ENCODE measurements around the gene DDX10. TPM values are rescaled to one million over a fixed set of nuclear protein-coding genes. Genes with fewer than 3 reads are reported as not detected.

Gene DDX10
- total and polyA plus RNA-seq, 8 donors = 11.6 to 22.6 (median 17.6) TPM

GRCh38 chr11:108947654-108948570, 283.0 kb downstream of the DDX10 start:
- peaks cover 0 to 10% (median 6%) of the 10 kb centered on the region in 4 donors for H3K36me3 ChIP-seq
- intact Hi-C loops (cut with DNase I; ENCODE audit: low total_unique reads) = no loop called here
- WGBS, 5 donors = 75 to 86% (median 80%) methylated on average over 7 of the region's 7 CpGs
- TF ChIP-seq CTCF (IDR thresholded peaks at IDR 0.05) (no peak), EP300 (IDR thresholded peaks at IDR 0.05) (no peak), POLR2AphosphoS5 (IDR thresholded peaks at IDR 0.05) (no peak), POLR2A (IDR thresholded peaks at IDR 0.05) (no peak)
- no peak for DNase-seq
- no peak overlapping the region for H3K4me3 ChIP-seq
- H3K27me3 ChIP-seq = no peaks in the 10 kb centered on the region
- H3K27ac ChIP-seq = no peak overlapping the region
- peaks cover 0 to 16% (median 0%) of the 10 kb centered on the region in 4 donors for H3K9me3 ChIP-seq
- no peaks in the 10 kb centered on the region for H3K4me1 ChIP-seq

GRCh38 chr11:108958368-108959104, 293.7 kb downstream of the DDX10 start:
- intact Hi-C loops (cut with DNase I; ENCODE audit: low total_unique reads) = no loop called here
- no peaks in the 10 kb centered on the region for H3K4me1 ChIP-seq
- 82 to 88% (median 85%) methylated on average over 7 of the region's 7 CpGs for whole genome bisulfite sequencing, 5 donors
- TF ChIP-seq POLR2A (IDR thresholded peaks at IDR 0.05) (no peak), CTCF (IDR thresholded peaks at IDR 0.05) (no peak), POLR2AphosphoS5 (IDR thresholded peaks at IDR 0.05) (no peak), EP300 (IDR thresholded peaks at IDR 0.05) (no peak)
- no peaks in the 10 kb centered on the region for H3K9me3 ChIP-seq
- no peaks in the 10 kb centered on the region for H3K27me3 ChIP-seq
- no peaks in the 10 kb centered on the region for H3K36me3 ChIP-seq
- H3K27ac ChIP-seq = no peak overlapping the region
- no peak for DNase-seq
- H3K4me3 ChIP-seq = no peak overlapping the region

- Histone ChIP-seq H3K4me3 (no peak overlapping the region), H3K27me3 (no peaks in the 10 kb centered on the region), H3K9me3 (no peaks in the 10 kb centered on the region), H3K27ac (no peak overlapping the region), H3K4me1 (no peaks in the 10 kb centered on the region), H3K36me3 (no peaks in the 10 kb centered on the region)
- DNase-seq = no peak
- no peak for TF ChIP-seq CTCF (IDR thresholded peaks at IDR 0.05)
- TF ChIP-seq POLR2A (IDR thresholded peaks at IDR 0.05) = no peak
- TF ChIP-seq EP300 (IDR thresholded peaks at IDR 0.05) = no peak
- no peak for TF ChIP-seq POLR2AphosphoS5 (IDR thresholded peaks at IDR 0.05)
- intact Hi-C loops (cut with DNase I; ENCODE audit: low total_unique reads) = no loop called here
- WGBS, 5 donors = 59 to 76% (median 65%) methylated on average over 4 of the region's 4 CpGs
These were observed 294.4 kb downstream of the DDX10 start for GRCh38 chr11:108959105-108959761.

- TF ChIP-seq CTCF (IDR thresholded peaks at IDR 0.05) (no peak), POLR2A (IDR thresholded peaks at IDR 0.05) (no peak), EP300 (IDR thresholded peaks at IDR 0.05) (no peak), POLR2AphosphoS5 (IDR thresholded peaks at IDR 0.05) (no peak)
- 89 to 93% (median 90%) methylated on average over 3 of the region's 3 CpGs for WGBS, 5 donors
- Histone ChIP-seq H3K27ac (no peak overlapping the region), H3K9me3 (no peaks in the 10 kb centered on the region), H3K4me3 (no peak overlapping the region), H3K4me1 (no peaks in the 10 kb centered on the region), H3K36me3 (no peaks in the 10 kb centered on the region), H3K27me3 (no peaks in the 10 kb centered on the region)
- intact Hi-C loops (cut with DNase I; ENCODE audit: low total_unique reads) = no loop called here
- DNase-seq = no peak
These were observed 295.0 kb downstream of the DDX10 start for GRCh38 chr11:108959874-108960273.
